GM23338 (cell line): ENCODE measurements around the gene WARS2. TPM values are rescaled to one million over a fixed set of nuclear protein-coding genes. Genes with fewer than 3 reads are reported as not detected.

Experiments used
- ATAC-seq: fragments of 200-7000 bp; cut with Tn5 transposase; 3 replicates; pipeline ENCODE4 v1.9.1; 2020
- DNase-seq: peaks from one replicate; pipeline ENCODE4 v3.0.0-alpha.2; 2015; ENCODE audit warnings: low spot score
- H2AFZ ChIP-seq: fragments of 200-600 bp; sonication (generic); 2 replicates; pipeline ENCODE4 v1.8.0; 2016; ENCODE audit warnings: antibody characterized with exemption, mild to moderate bottlenecking, moderate library complexity
- H3F3A ChIP-seq: fragments of 200-600 bp; sonication (generic); replicated peaks from 2 replicates; pipeline ENCODE4 v1.8.0; 2017; ENCODE audit warnings: antibody characterized with exemption, mixed run types, low read depth
- H3K27ac ChIP-seq: fragments of 200-600 bp; sonication (generic); 2 replicates; pipeline ENCODE4 v1.6.1; 2016; ENCODE audit warnings: low read depth
- H3K27me3 ChIP-seq: fragments of 200-600 bp; sonication (generic); 2 replicates; pipeline ENCODE4 v1.8.0; 2016; ENCODE audit warnings: mild to moderate bottlenecking, mixed run types, moderate library complexity; ENCODE audit not compliant: insufficient read depth
- H3K36me3 ChIP-seq: fragments of 200-600 bp; sonication (generic); 2 replicates; pipeline ENCODE4 v1.8.0; 2016; ENCODE audit warnings: mild to moderate bottlenecking; ENCODE audit not compliant: insufficient read depth
- H3K4me1 ChIP-seq: fragments of 200-600 bp; sonication (generic); 2 replicates; pipeline ENCODE4 v1.8.0; 2016; ENCODE audit warnings: mild to moderate bottlenecking, moderate library complexity; ENCODE audit not compliant: insufficient read depth
- H3K4me2 ChIP-seq: fragments of 200-600 bp; sonication (generic); 2 replicates; pipeline ENCODE4 v1.7.1; 2017; ENCODE audit warnings: mixed run types
- H3K4me3 ChIP-seq: fragments of 200-600 bp; sonication (generic); 2 replicates; pipeline ENCODE4 v1.6.1; 2016; ENCODE audit warnings: mixed run types
- H3K79me2 ChIP-seq: fragments of 200-600 bp; sonication (generic); replicated peaks from 2 replicates; pipeline ENCODE4 v1.8.0; 2017; ENCODE audit warnings: mild to moderate bottlenecking; ENCODE audit not compliant: insufficient read depth
- H3K9me2 ChIP-seq: fragments of 200-600 bp; sonication (generic); 2 replicates; pipeline ENCODE4 v1.8.0; 2017; ENCODE audit not compliant: insufficient read depth
- H4K20me1 ChIP-seq: fragments of 200-600 bp; sonication (generic); replicated peaks from 2 replicates; pipeline ENCODE4 v1.8.0; 2017; ENCODE audit warnings: mild to moderate bottlenecking; ENCODE audit not compliant: insufficient read depth
- H3K27ac Mint-ChIP-seq: 2 replicates; pipeline ENCODE4 v1.8.0; 2020; ENCODE audit warnings: inconsistent platforms, mild to moderate bottlenecking, moderate library complexity, mixed read lengths
- H3K27me3 Mint-ChIP-seq: 3 replicates; pipeline ENCODE4 v1.8.0; 2022; ENCODE audit warnings: low read depth, mild to moderate bottlenecking, moderate library complexity, mixed read lengths, inconsistent platforms; ENCODE audit not compliant: insufficient read depth, poor library complexity
- H3K36me3 Mint-ChIP-seq: 3 replicates; pipeline ENCODE4 v1.8.0; 2021; ENCODE audit warnings: low read depth, mild to moderate bottlenecking, inconsistent platforms, moderate library complexity, mixed read lengths
- H3K4me1 Mint-ChIP-seq: 3 replicates; pipeline ENCODE4 v1.8.0; 2020; ENCODE audit warnings: mild to moderate bottlenecking, inconsistent platforms, mixed read lengths
- H3K4me3 Mint-ChIP-seq: 3 replicates; pipeline ENCODE4 v1.8.0; 2021; ENCODE audit warnings: moderate library complexity, mild to moderate bottlenecking, inconsistent platforms, mixed read lengths
- H3K9me3 Mint-ChIP-seq: 3 replicates; pipeline ENCODE4 v1.8.0; 2020; ENCODE audit warnings: moderate library complexity, mild to moderate bottlenecking, inconsistent platforms, mixed read lengths
- CREB1 ChIP-seq: fragments of 250-450 bp; sonication (Bioruptor Pico); IDR thresholded peaks from 2 replicates; pipeline ENCODE4 v1.5.0; 2020; ENCODE audit warnings: low read depth, mild to moderate bottlenecking, moderate library complexity
- EZH2 ChIP-seq: fragments of 200-600 bp; sonication (generic); IDR thresholded peaks from one replicate; pipeline ENCODE4 v1.8.0; 2017; ENCODE audit warnings: antibody characterized with exemption, mild to moderate bottlenecking, low read depth; ENCODE audit not compliant: unreplicated experiment
- JUNB ChIP-seq: IDR thresholded peaks from one replicate; pipeline ENCODE4 v1.6.1; 2016; ENCODE audit warnings: antibody characterized with exemption; ENCODE audit not compliant: unreplicated experiment
- STAT1 ChIP-seq: IDR thresholded peaks from one replicate; pipeline ENCODE4 v1.6.1; 2016; ENCODE audit warnings: antibody characterized with exemption; ENCODE audit not compliant: unreplicated experiment
- ZNF331 ChIP-seq: fragments of 250-450 bp; sonication (Bioruptor Pico); IDR thresholded peaks from 2 replicates; pipeline ENCODE4 v1.5.0; 2020; ENCODE audit warnings: low read depth, mild to moderate bottlenecking, moderate library complexity
- polyA plus RNA-seq: library from polyadenylated mRNA; unstranded; fragments of >200 nt; fragmentation: Nextera tagmentation; extraction: Ambion mirVana; gene quantifications from 2 replicates; pipeline ENCODE4 v1.2.1, GENCODE V29; 2016
- total RNA-seq: library from RNA; depleted of rRNA; stranded (reverse); fragments of >200 nt; shearing (Covaris generic); gene quantifications from 2 replicates; pipeline ENCODE4 v1.2.3, GENCODE V29; 2014
- TF ChIP-seq, protein P1 (sequence below): fragments of 250-450 bp; sonication (Bioruptor Pico); IDR thresholded peaks from 2 replicates; pipeline ENCODE4 v1.5.0; 2020; ENCODE audit warnings: mild to moderate bottlenecking, moderate library complexity
- TF ChIP-seq, protein P2 (sequence below): IDR thresholded peaks from one replicate; pipeline ENCODE4 v1.6.1; 2018; ENCODE audit warnings: antibody characterized with exemption; ENCODE audit not compliant: unreplicated experiment

The WARS2 gene
- total and polyA plus RNA-seq, 2 experiments from 2014 or later: 6.4 to 12.6 TPM

DNA sequence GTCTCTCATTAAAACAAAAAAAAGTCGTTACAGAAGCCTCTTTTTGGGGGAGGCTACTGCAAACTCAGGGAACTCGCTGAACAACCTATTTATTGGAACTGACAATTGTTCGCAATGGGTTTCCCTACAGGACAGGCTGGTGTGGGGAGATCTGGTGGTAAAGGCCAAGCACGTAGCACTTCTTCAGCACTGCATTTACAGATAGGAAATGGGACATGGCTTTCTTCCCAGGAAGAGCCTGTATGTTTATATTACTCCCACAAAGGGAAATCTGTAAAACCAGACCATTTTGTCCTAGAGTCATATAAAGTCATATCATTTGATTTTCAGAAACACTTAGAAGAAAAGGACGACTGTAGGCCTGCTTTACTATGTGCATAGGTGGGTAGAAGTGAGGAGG, 113.5 kb downstream of the WARS2 start (continued):
- no peak for TF ChIP-seq JUNB
- TF ChIP-seq, protein P1, sequence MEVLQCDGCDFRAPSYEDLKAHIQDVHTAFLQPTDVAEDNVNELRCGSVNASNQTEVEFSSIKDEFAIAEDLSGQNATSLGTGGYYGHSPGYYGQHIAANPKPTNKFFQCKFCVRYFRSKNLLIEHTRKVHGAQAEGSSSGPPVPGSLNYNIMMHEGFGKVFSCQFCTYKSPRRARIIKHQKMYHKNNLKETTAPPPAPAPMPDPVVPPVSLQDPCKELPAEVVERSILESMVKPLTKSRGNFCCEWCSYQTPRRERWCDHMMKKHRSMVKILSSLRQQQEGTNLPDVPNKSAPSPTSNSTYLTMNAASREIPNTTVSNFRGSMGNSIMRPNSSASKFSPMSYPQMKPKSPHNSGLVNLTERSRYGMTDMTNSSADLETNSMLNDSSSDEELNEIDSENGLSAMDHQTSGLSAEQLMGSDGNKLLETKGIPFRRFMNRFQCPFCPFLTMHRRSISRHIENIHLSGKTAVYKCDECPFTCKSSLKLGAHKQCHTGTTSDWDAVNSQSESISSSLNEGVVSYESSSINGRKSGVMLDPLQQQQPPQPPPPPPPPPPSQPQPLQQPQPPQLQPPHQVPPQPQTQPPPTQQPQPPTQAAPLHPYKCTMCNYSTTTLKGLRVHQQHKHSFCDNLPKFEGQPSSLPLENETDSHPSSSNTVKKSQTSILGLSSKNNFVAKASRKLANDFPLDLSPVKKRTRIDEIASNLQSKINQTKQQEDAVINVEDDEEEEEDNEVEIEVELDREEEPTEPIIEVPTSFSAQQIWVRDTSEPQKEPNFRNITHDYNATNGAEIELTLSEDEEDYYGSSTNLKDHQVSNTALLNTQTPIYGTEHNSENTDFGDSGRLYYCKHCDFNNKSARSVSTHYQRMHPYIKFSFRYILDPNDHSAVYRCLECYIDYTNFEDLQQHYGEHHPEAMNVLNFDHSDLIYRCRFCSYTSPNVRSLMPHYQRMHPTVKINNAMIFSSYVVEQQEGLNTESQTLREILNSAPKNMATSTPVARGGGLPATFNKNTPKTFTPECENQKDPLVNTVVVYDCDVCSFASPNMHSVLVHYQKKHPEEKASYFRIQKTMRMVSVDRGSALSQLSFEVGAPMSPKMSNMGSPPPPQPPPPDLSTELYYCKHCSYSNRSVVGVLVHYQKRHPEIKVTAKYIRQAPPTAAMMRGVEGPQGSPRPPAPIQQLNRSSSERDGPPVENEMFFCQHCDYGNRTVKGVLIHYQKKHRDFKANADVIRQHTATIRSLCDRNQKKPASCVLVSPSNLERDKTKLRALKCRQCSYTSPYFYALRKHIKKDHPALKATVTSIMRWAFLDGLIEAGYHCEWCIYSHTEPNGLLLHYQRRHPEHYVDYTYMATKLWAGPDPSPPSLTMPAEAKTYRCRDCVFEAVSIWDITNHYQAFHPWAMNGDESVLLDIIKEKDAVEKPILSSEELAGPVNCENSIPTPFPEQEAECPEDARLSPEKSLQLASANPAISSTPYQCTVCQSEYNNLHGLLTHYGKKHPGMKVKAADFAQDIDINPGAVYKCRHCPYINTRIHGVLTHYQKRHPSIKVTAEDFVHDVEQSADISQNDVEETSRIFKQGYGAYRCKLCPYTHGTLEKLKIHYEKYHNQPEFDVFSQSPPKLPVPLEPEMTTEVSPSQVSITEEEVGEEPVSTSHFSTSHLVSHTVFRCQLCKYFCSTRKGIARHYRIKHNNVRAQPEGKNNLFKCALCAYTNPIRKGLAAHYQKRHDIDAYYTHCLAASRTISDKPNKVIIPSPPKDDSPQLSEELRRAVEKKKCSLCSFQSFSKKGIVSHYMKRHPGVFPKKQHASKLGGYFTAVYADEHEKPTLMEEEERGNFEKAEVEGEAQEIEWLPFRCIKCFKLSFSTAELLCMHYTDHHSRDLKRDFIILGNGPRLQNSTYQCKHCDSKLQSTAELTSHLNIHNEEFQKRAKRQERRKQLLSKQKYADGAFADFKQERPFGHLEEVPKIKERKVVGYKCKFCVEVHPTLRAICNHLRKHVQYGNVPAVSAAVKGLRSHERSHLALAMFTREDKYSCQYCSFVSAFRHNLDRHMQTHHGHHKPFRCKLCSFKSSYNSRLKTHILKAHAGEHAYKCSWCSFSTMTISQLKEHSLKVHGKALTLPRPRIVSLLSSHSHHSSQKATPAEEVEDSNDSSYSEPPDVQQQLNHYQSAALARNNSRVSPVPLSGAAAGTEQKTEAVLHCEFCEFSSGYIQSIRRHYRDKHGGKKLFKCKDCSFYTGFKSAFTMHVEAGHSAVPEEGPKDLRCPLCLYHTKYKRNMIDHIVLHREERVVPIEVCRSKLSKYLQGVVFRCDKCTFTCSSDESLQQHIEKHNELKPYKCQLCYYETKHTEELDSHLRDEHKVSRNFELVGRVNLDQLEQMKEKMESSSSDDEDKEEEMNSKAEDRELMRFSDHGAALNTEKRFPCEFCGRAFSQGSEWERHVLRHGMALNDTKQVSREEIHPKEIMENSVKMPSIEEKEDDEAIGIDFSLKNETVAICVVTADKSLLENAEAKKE (CRISPR knock-in tag): no peak
- no peak for TF ChIP-seq ZNF331 (CRISPR knock-in tag)
- no peak for TF ChIP-seq STAT1

DNA sequence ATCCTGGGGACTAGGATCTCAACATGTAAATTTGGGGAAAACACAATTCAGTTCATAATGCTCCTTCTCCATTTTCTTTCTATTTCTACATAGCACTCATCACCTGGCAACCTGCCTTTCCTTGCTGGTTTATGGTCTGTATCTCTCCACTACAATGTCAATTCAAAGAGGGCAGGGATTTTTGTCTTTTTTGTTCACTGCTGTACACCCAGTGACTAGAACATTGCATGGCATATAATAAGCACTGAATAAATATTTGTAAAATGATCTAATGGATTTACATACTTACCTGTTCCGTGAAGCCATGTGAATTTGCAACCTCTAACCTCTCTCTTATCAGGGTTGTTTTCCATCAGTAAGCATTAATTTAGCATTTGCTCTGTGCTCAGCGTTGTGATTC, 124.9 kb downstream of the WARS2 start:
- peaks cover 15% of the 10 kb centered on the region for H3K9me3 Mint-ChIP-seq
- H3K36me3 Mint-ChIP-seq: peaks cover 19% of the 10 kb centered on the region
- Histone ChIP-seq H3K27me3 (peaks cover 6% of the 10 kb centered on the region; the same call in 1 of the 2 replicates), H3K4me1 (no peaks in the 10 kb centered on the region), H3K27ac (no peak overlapping the region), H3K4me2 (no peak overlapping the region), H3F3A (no peaks in the 10 kb centered on the region), H4K20me1 (no peaks in the 10 kb centered on the region), H3K9me2 (peaks cover 20% of the 10 kb centered on the region), H2AFZ (no peak overlapping the region), H3K36me3 (no peaks in the 10 kb centered on the region; the same call in 1 of the 2 replicates), H3K4me3 (no peak overlapping the region), H3K79me2 (no peaks in the 10 kb centered on the region)
- ATAC-seq (no peak), DNase-seq (no peak)
- H3K27me3 Mint-ChIP-seq: peaks cover 8% of the 10 kb centered on the region
- no peak overlapping the region for H3K4me3 Mint-ChIP-seq
- no peaks in the 10 kb centered on the region for H3K4me1 Mint-ChIP-seq
- TF ChIP-seq EZH2 (no peak), CREB1 (no peak)
- TF ChIP-seq, protein P2, sequence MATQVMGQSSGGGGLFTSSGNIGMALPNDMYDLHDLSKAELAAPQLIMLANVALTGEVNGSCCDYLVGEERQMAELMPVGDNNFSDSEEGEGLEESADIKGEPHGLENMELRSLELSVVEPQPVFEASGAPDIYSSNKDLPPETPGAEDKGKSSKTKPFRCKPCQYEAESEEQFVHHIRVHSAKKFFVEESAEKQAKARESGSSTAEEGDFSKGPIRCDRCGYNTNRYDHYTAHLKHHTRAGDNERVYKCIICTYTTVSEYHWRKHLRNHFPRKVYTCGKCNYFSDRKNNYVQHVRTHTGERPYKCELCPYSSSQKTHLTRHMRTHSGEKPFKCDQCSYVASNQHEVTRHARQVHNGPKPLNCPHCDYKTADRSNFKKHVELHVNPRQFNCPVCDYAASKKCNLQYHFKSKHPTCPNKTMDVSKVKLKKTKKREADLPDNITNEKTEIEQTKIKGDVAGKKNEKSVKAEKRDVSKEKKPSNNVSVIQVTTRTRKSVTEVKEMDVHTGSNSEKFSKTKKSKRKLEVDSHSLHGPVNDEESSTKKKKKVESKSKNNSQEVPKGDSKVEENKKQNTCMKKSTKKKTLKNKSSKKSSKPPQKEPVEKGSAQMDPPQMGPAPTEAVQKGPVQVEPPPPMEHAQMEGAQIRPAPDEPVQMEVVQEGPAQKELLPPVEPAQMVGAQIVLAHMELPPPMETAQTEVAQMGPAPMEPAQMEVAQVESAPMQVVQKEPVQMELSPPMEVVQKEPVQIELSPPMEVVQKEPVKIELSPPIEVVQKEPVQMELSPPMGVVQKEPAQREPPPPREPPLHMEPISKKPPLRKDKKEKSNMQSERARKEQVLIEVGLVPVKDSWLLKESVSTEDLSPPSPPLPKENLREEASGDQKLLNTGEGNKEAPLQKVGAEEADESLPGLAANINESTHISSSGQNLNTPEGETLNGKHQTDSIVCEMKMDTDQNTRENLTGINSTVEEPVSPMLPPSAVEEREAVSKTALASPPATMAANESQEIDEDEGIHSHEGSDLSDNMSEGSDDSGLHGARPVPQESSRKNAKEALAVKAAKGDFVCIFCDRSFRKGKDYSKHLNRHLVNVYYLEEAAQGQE: no peak
- H3K27ac Mint-ChIP-seq: no peak overlapping the region
